NCI-H82 treated with DMSO at 0.1 percent for 48 hours (cell line): Measurements from ENCODE around the gene STYXL1.
"Not testable (repeated sequence)": the region's sequence is repeated elsewhere in the genome, so short reads cannot be mapped to it uniquely, and the experiment has no call there.

ENCODE experiments used
- DNase-seq: peaks from one replicate; lab custom pipeline; 2025; ENCODE audit not compliant: unreplicated experiment; lab: John Stamatoyannopoulos, UW

STYXL1 gene, protein sequence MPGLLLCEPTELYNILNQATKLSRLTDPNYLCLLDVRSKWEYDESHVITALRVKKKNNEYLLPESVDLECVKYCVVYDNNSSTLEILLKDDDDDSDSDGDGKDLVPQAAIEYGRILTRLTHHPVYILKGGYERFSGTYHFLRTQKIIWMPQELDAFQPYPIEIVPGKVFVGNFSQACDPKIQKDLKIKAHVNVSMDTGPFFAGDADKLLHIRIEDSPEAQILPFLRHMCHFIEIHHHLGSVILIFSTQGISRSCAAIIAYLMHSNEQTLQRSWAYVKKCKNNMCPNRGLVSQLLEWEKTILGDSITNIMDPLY

DNA sequence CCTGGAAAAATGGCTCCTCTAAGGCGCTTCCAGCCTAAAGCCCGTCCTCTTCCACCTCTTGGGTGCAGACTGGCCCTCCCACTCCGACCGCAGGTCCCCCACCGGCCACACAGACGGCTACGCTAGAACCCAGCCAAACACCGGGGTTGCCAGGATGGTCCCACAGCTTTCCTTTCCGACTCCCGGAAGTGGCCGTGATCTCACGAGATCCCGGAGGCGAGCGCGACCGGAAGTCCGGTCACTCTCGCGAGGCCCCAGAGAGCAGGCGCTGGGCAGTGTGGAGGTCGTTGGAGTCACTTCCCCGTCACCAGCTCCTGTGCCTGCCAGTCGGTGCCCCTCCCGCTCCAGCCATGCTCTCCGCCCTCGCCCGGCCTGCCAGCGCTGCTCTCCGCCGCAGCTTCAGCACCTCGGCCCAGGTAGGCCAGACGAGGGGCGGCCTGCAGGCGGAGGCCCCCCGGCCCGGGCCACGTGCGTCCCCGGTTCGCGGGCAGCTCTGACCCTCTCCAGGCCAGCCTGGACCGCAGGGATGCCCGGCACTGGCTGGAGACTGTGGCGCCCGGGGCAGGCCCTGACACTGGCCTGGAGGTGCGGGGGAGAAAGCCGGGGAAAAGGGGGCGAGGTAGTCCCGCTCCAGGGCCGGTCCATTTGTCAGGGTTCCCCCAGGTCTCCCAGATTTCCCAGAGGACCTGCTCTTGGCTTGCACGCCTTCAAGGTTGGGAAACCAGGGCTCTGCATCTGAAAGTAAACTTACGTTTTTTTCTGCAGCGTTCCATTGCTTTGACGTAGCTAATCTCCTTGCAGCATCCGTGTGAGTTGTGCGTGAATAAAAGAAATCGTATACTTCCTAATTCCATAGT, at the start of gene STYXL1, which contains the start of gene MDH2:
TSS of gene STYXL1 (minus strand) at position 190 of the 857 bp plus-strand sequence. CDS start 17,477 bp downstream, outside the sequence.
TSS of gene MDH2 (plus strand) at position 296 of the 857 bp plus-strand sequence. CDS start at position 351, 55 bp downstream.
- DNase-seq = peak; percentile 71

DNA sequence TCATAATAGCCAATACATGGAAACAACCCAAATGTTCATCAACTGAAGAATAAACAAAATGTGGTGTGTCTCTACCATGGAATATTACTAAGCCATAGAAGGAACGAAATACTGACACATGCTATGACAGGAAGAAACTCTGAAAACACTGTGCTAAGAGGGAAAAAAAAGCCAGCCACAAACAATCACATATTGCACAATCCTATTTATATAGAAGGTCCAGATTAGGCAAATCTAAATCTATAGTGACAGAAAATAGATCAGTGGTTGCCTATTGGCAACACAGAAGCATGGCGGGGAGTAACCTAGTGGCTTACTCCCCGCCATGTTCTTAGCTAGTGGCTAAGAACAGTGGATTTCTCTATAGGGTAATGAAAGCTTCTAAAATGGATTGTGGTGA, 48.1 kb upstream of the STYXL1 start:
- no peak for DNase-seq

DNA sequence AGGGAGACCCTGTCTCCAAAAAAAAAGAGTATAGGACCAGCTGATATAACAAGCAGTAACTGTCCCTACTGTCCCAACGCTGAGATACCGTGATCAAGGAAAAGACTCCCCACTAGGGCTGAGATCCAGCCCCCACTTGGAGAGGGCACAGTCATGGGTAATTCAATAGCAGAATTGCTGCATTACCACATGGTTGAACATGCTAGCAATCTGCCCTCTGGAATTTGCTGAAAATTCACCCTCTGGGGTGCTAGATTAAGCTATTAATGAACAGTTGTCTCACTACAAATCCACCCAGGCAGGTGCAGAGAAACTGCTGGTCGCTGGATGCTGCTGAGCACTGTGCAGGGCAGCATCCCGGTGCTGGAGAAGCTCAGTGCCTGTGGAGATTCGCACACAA, 46.5 kb upstream of the STYXL1 start:
- DNase-seq = not testable (repeated sequence)

DNA sequence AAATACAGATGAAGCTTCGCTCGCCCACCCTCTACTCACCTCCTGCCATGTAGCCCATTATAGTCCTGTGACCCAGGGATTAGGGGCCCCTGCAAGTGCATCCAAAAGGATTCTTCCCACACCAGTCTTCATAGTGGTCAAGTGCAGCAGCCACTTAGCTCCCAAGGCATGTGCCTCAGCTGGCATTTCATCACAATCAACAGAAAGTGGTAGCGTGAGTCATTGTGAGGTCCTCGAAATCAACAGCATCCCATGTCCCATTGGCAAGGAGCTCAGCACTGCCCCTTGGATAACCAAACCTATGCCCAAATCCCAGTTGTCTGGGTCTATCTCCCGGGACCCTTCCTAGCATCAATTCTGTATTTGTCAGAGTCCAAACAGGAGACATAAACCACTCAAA, 45.7 kb upstream of the STYXL1 start:
- not testable (repeated sequence) for DNase-seq

DNA sequence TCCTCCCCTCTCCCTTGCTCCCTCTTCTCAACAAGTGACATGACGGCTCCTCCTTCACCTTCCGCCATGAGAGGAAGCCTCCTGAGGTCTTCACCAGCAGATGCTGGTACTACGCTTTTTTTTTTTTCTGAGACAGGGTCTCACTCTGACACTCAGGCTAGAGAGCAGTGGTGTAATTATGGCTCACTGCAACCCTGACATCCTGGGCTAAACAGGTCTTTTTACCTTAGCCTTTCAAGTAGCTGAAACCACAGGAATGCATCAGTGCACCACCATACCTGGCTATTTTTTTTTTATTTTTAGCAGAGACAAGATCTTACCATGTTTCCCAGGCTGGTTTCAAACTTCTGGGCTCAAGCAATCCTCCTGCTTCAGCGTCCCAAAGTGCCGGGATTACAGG, 43.7 kb upstream of the STYXL1 start:
- no peak for DNase-seq

DNA sequence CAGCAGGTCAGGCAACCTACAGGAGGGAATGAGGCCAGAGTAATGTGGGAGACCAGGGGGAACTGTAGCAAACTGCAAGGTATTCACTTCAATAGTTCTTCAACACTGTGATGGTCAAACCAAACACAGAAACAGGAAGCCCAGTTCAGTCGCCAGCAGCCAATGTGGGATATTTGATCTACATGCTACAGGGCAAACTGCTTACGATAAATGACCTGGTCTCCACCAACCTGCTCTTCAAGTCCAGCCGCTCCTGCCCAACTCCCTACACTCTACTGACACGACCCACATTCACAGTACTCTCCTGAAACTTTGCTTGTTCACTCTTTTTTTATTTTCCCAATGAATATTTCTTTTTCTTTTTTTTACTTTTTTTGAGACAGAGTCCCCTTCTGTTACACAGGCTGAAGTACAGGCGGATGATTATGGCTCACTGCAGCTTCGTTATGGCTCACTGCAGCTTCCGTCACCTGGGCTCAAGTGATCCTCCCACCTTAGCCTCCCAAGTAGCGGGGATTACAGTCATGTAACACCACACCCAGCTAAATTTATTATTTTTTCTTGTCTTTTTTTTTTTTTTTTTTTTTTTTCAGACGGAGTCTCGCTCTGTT, 42.2 kb upstream of the STYXL1 start:
- no peak for DNase-seq

DNA sequence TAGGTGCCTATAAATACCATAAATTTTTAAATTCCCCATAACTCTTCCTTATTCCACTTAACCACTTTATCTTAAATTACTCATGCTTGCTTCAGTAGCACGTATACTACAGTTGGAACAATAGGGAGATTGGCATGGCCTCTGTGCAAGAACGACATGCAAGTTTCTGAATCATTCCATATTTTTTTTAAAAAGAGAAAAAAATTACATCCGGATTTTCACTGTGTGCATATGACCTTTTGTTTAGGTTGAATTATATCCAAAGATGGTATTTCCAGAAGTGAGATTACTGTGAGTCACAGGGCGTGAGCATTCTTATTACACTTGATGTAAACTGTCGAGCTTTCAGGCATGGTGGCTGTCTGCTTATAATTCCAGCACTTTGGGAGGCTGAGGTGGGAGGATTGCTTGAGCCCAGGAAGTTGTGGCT, 39.6 kb upstream of the STYXL1 start:
- not testable (repeated sequence) for DNase-seq

DNA sequence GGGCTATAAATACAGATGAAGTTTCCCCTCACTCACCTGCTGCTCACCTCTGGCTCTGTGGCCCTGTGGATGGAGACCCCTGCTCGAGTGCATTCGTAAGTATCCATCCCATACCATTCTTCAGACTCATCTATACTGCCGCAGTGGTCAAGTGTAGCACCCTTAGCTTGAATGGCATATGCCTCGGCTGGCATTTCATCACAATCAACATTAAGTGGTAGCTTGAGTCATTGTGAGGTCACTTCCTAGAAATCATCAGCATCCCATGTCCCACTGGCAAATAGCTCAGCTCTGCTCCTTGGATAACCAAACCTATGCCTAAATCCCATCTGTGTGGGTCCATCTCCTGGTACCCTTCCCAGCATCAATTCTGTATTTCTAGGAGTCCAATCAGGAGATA, 38.3 kb upstream of the STYXL1 start:
- DNase-seq = no peak

DNA sequence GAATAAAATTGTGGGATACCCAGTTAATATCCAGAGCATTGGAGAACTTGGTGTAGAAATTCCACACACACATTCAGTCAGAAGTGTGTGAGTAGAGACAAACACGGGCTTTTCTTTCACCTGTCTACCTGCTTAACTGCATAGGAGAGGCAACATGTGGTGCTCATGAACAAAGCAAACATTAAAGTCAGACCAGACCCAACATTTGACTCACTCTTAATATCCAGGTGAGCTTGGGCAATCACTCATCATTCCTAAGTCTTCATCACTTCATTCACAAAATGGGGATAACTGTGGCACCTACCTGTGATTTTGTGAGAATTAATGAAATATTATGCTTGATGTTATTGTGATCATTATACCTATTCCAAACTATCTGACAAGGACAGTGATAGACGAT, 36.3 kb upstream of the STYXL1 start:
- not testable (repeated sequence) for DNase-seq

DNA sequence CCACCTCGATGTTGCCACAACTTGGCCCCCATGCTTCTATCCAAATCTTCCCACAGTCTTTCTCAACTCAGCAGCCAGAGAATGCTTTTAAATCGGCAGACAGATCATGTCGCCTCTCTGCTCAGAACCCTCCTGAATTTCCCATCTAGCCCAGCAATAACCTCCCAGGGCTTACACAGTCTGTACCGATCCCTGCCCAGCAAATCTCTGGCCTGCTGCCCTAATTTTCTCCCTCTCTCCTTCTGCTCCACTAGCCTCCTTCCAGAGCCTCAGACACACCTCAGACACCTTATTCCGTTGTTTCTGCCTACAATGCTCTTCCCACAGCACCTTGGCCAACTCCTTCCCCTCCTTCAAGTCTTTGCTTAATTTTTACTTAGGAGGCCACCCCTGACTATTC, 32.4 kb upstream of the STYXL1 start:
- no peak for DNase-seq

DNA sequence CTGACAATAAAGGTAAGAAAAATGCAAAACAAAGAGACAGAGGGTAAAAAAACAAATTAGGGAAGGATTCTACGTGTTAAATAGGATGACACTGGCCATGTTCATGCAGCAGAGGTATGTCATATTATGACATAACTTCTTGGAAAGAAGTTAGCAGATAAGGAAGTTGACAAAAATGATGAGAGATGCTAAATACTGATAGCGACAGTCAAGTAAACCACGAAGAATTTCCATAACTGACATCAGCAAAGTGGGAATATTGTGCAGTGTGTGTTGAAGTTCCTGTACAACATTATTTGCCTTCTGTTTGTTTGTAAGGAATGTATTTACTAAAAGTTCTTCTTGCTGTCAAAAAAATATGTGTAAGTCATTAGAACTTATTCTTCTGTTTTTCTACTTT, 29.6 kb upstream of the STYXL1 start:
- no peak for DNase-seq

DNA sequence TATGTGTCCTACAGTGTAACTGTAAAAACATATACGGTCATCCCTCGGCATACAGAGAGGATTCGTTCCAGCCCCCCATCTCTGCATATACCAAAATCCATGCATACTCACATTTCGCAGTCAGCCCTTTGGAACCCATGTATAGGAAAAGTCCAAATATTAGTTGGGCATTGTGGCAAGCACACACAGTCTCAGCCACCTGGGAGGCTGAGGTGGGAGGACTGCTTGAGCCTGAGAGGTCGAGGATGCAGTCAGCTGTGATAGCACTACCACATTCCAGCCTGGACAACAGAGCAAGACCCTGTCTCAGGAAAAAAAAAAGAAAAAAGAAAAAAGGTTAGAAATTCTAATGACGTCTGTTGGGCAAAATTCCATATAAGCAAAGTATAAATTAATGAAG, 29.2 kb upstream of the STYXL1 start:
- DNase-seq = no peak

DNA sequence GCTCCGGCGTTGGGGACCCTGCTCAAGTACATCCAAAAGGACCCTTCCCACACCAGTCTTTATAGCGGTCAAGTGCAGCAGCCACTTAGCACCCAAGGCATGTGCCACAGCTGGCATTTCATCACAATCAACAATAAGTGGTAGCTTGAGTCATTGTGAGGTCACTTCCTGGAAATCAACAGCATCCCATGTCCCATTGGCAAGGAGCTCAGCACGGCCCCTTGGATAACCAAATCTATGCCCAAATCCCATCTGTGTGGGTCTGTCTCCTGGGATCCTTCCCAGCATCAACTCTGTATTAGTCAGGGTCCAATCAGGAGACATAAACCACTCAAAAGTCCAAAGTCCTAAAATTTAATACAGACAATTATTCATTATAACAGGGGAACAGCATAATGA, 27.2 kb upstream of the STYXL1 start:
- DNase-seq = no peak

DNA sequence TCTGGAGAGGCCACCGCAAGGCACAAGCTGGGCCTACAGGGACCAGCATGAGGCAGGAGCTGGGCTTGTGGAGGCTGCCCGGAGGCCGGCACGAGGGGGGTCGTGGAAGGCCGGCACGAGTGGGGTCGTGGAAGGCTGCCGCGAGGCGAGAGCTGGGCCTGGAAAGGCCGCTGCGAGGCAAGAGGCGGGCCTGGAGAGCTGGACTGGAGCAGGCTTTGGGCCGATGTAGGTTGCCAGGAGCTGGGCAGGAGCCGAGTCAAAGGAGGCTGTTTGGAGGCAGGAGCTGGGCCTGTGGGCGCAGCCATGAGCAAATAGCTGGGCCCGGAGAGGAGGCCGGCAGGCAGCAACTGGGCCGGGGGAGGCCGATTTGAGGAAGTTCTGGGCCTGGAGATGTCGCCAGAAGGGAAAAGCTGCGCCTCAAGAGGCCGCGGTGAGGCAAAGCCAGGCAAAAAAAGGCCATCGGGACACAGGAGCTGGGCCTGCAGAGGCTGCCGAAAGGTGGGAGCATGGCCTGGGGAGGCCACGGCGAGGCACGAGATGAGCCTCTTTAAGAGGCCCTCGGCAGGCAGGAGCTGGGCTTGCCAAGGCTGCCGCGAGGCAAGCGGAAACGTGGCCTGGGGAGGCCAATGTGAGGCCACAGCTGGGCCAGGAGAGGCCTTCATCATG, 26.6 kb upstream of the STYXL1 start:
- no peak for DNase-seq

DNA sequence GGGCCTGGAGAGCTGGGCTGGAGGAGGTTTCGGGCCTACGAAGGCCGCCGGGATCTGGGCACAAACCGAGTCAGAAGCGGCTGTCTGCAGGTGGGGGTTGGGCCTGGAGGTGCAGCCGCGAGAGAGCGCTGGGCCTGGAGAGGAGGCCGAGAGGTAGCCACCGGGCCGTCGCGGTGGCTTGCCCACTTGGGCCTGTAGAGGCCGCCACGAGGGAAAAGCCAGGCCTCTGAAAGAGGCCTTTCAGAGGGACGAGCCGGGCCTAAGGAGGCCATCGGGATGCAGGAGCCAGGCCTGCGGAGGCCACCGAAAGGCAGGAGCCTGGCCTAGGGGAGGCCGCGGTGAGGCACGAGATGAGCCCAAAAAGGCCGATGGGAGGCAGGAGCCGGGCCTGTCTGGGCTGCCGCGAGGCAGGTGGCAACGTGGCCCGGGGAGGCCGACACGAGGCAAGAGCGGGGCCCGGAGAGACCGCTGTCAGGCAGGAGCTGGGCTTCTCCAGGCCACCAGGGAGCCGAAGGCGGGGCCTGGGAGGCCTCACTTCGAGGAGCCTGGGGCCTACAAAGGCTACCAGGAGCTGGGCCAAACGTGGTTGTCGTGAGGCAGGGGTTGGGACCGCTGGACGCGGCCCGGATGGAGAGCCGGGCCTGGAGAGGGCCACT, 25.7 kb upstream of the STYXL1 start:
- DNase-seq = no peak

DNA sequence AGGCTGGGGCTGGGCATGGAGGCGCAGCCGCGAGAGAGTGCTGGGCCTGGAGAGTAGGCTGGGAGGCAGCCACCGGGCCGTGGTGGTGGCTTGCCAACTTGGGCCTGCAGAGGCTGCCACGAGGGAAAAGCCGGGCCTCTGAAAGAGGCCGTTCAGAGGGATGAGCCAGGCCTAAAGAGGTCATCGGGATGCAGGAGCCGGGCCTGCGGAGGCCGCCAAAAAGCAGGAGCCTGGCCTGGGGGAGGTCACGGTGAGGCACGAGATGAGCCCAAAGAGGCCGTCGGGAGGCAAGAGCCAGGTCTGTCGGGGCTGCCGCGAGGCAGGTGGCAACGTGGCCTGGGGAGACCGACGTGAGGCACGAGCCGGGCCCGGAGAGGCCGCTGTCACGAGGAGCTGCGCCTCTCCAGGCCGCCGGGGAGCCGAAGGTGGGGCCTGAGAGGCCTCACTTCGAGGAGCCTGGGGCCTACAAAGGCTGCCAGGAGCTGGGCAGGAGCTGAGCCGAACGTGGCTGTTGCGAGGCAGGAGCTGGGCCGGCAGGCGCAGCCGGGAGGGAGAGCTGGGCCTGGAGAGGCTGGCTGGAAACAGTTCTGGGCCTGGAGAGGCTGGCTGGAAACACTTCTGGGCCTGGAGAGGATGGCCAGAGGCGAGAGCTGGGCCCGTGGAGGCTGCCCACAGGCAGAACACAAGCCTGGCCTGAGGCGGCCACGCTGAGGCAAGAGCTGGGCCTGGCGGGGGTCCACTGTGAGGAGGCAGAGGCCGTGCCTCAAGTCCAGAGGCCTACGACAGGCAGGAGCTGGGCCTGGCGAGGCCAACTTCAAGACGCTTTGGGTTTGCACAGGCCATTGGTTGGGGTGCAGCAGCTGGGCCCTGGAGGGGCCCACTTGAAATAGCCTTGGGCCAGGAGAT, 24.7 kb upstream of the STYXL1 start:
- DNase-seq = no peak

DNA sequence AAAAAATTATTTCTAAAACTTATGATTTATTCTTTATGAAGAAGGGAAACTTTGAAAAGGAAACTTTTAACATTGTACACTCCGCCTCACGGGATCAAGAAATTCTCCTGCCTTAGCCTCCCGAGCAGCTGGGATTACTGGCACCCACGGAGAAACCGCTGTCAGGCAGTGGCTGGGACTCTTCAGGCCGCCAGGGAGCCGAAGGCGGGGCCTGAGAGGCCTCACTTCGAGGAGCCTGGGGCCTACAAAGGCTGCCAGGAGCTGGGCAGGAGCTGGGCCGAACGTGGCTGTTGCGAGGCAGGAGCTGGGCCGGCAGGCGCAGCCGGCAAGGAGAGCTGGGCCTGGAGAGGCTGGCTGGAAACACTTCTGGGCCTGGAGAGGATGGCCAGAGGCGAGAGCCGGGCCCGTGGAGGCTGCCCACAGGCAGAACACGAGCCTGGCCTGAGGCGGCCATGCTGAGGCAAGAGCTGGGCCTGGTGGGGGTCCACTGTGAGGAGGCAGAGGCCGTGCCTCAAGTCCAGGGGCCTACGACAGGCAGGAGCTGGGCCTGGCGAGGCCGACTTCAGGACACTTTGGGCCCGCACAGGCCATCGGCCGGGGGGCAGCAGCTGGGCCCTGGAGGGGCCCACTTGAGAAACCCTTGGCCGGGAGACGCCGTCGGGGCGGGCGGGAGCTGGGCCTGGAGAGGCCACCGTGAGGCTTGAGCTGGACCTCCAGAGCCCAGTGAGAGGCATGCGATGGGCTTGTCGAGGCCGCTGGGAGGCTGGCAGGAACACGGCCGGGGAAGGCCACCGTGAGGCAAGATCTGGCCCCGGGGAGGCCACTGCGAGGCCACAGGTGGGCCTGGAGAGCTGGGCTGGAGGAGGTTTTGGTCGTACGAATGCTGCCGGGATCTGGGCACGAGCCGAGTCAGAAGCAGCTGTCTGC, 23.8 kb upstream of the STYXL1 start:
- DNase-seq = no peak

DNA sequence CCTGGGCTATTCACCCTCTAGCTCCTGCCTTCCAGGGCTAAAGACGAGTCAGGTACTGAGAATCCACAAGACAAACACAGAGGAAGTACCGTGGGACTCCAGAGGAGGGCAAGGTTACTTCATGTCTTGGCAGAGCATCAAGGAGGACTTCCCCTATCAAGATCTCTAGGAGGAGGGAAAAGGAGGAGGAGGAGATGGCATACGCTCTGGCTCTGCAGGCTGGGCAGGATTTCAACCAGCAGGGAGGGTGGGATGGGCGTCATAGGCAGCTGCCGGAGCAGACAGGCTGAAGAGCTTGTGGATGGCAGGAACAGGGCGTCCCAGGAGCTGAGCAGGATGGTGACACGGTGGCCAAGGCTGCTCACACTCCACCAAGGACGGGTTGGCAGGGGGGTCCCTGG, 21.4 kb upstream of the STYXL1 start:
- no peak for DNase-seq
